Stomach (tissue), 4 donors: ENCODE data around the gene SLC12A7.

Experiments
- CTCF ChIP-seq, 7 experiments: fragments of 450-650 bp in 4 of 7; fragments of 200-600 bp in 3 of 7; sonication (generic) in 3 of 7; IDR thresholded peaks; one replicate each; pipeline ENCODE4 v1.5.1; 2016 to 2019; ENCODE audit warnings: antibody characterized with exemption in 7 of 7, control low read depth in 2 of 7, mild to moderate bottlenecking in 1 of 7
- POLR2A ChIP-seq, 4 donors: fragments of 450-650 bp; IDR thresholded peaks; one replicate each; pipeline ENCODE4 v1.6.1; 2016; ENCODE audit warnings: antibody characterized with exemption in 4 of 4, control low read depth in 2 of 4, mild to moderate bottlenecking in 1 of 4, moderate library complexity in 1 of 4
- POLR2AphosphoS5 ChIP-seq, 3 donors: sonication (generic); formaldehyde crosslinking; IDR thresholded peaks; one replicate each; pipeline ENCODE4 v1.6.1; 2016; ENCODE audit warnings: antibody characterized with exemption in 3 of 3

- TF ChIP-seq CTCF (IDR thresholded peaks at IDR 0.05), result no peak
- TF ChIP-seq POLR2A (IDR thresholded peaks at IDR 0.05), result no peak
- TF ChIP-seq POLR2AphosphoS5 (IDR thresholded peaks at IDR 0.05), result no peak
These were observed 9.2 kb upstream of the SLC12A7 start for GRCh38 chr5:1121044-1121443.
